Activated CD4-positive, CD25-positive, alpha-beta regulatory T cell treated with anti-CD3 and anti-CD28 coated beads, Interleukin-2, amount 50 U/mL, for 16 hours (primary cell): ENCODE results near the gene NUP37.
"Not testable (repeated sequence)": the region's sequence is repeated elsewhere in the genome, so short reads cannot be mapped to it uniquely, and the experiment has no call there.

Experiments used
- DNase-seq: peaks from one replicate; pipeline ENCODE4 v3.0.0-alpha.2; 2020; ENCODE audit warnings: low read depth, low spot score

The NUP37 gene

GRCh38 chr12:102119674-102120563, at the start of gene NUP37, which contains the start of gene PARPBP:
Gene NUP37, minus strand, starts transcription at chr12:102120114. Its CDS starts 1,596 bp downstream, at chr12:102118518.
Gene PARPBP, plus strand, starts transcription at chr12:102120183. Its CDS starts 3,706 bp downstream, at chr12:102123889.
- peak; percentile 84 for DNase-seq

DNA sequence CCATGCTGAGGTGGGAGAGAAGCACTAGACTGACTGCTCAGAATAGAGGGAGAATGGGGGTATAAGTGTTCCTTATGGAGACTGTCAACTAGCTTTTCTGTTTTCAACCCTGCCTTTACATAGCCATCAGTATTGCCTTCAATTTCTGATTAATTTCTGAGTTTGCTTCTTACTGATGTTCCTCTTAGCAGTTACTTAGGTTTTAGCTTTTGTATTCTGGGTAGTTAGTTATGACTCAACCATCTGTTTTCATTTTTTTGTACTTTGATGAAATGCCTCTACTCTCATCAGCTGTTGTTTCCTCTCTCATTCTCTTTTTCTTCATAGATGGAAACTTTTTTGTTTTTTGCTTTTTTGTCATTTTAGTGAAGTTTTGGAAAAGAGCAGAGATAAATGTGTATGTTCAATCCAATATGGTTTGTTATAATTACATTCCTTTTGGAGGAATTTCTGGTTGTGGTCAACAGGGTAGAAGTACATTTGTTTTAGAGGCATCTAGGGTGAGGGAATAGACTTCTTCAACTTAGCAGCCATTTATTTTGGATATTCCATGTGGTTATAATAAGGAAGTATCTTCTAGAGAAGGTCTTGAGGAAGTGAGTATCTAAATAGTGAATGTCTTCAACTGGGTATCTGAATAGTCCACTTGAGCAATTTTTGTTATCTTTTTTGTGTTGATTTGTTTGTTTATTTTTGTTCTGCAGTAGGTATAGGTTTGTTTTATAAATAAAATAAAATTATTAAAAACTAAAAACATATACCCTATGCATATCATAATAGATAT, 48.1 kb upstream of the NUP37 start:
- DNase-seq, result no peak

DNA sequence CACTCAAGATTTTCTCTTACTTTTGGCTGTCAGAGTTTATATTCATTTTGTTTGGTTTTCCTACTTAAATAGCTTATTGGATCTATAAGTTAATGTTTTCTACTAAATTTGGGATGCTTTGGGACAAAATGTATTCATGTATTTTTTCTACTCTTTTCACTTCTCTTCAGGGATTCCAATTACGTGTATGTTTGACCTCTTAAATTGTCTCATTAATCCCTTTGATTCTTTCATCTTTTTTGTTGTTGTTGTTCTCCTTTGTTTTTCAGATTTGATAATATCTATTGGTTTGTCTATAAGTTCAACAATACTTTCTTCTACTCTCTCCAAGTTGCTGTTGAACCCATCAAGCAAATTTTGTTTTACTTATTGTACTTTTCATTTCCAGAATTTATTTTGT, 43.5 kb upstream of the NUP37 start:
- no peak for DNase-seq

DNA sequence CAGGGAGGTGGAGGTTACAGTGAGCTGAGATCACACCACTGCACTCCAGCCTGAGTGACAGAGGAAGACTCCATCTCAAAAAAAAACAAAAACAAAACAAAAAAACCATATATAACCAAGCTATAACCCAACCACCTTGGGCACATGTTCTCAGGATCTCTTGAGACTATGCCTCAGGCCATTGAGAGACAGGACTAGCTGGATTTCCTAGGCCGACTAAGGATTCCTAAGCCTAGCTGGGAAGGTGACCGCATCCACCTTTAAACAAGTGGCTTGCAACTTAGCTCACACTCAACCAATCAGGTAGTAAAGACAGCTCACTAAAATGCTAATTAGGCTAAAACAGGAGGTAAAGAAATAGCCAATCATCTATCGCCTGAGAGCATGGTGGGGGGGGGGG, 35.3 kb upstream of the NUP37 start:
- not testable (repeated sequence) for DNase-seq

GRCh38 chr12:102147062-102147587, 27.2 kb upstream of the NUP37 start:
- DNase-seq, result not testable (repeated sequence)

DNA sequence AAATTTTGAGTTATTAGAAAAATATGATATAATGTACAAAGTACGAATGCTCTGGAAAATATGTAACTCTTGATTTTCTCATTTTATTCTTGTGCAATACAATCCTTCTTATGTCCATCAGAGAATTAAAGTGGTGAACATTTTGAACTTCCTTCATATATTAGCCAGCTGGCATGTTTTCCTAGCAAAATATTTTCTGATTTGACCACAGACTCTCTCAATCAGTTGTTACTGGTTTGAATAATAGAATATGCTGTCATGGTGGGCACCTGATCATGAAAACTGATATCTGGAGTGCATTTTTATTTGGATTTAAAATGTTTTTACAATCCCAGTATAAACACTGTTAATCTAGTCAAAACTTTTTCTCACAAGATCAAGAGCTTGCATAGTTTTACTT, 24.3 kb upstream of the NUP37 start:
- no peak for DNase-seq

GRCh38 chr12:102142866-102143373, 23.0 kb upstream of the NUP37 start:
- not testable (repeated sequence) for DNase-seq

DNA sequence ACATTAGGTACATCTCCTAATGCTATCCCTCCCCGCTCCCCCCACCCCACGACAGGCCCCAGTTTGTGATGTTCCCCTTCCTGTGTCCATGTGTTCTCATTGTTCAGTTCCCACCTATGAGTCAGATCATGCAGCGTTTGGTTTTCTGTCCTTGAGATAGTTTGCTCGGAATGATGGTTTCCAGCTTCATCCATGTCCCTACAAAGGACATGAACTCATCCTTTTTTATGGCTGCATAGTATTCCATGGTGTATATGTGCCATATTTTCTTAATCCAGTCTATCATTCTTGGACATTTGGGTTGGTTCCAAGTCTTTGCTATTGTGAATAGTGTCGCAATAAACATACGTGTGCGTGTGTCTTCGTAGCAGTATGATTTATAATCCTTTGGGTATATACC, 17.7 kb upstream of the NUP37 start:
- DNase-seq, result not testable (repeated sequence)

DNA sequence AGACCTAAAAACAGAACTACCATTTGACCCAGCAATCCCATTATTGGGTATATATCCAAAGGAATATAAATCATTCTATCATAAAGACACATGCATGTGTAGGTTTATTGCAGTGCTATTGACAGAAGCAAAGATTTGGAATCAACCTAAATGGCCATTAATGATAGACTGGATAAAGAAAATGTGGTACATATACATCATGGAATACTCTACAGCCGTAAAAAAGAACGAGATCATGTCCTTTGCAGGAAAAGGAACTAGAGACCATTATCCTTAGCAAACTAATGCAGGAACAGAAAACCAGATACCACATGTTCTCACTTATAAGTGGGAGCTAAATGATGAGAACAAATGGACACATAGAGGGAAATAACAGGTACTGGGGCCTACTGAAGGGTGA, 11.5 kb upstream of the NUP37 start:
- not testable (repeated sequence) for DNase-seq

DNA sequence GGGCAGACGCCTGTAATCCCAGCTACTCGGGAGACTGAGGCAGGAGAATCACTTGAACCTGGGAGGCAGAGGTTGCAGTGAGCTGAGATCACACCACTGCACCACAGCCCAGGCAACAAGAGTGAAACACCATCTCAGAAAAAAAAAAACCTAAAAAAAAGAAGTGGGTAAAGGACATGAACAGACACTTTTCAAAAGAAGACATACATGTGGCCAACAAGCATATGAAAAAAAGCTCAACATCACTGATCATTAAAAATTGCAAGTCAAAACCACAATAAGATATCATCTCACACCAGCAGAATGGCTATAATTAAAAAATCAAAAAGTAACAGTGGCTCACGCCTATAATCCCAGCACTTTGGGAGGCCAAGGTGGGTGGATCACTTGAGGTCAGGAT, 10.8 kb upstream of the NUP37 start:
- DNase-seq, result not testable (repeated sequence)

GRCh38 chr12:102121328-102121727, 1.4 kb upstream of the NUP37 start:
- DNase-seq, result not testable (repeated sequence)

GRCh38 chr12:102120886-102121285, 972 bp upstream of the NUP37 start:
- DNase-seq, result no peak

DNA sequence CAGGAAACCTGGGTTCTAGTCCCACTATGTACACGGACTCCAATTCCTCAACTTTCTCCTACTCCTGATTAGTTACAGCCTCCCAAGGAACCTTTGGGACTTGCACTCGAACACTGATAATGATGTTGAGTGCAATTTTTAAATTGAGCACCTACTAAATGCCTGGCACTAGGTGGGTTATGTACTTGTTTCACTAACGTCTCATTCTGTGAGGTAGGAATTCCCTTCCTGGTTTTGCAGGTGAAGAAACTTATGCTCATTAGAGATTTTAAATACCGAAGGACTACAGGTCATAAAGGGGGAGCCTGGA, 605 bp upstream of the NUP37 start:
- no peak for DNase-seq

GRCh38 chr12:102118874-102119273, 1.0 kb downstream of the NUP37 start:
- no peak for DNase-seq

DNA sequence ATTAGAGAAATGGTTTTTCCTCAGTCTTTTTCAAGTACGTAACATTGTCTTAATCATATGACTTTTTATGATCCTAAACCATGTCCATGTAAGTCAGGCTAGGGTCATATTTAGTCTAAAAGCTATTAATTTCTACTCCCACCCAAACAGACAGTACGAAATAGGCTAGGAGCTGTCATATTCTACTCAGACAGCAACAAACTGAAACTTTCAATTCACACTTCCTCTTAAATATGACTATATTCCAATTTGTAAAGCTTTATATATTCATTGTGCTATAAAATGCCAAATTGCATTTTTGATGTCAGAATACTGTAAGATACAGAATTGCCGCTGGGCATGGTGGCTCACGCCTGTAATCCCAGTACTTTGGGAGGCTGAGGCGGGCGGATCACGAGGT, 3.5 kb downstream of the NUP37 start:
- DNase-seq, result no peak

GRCh38 chr12:102114212-102114611, 5.7 kb downstream of the NUP37 start:
- no peak for DNase-seq

GRCh38 chr12:102110782-102111181, 9.1 kb downstream of the NUP37 start:
- DNase-seq, result no peak

DNA sequence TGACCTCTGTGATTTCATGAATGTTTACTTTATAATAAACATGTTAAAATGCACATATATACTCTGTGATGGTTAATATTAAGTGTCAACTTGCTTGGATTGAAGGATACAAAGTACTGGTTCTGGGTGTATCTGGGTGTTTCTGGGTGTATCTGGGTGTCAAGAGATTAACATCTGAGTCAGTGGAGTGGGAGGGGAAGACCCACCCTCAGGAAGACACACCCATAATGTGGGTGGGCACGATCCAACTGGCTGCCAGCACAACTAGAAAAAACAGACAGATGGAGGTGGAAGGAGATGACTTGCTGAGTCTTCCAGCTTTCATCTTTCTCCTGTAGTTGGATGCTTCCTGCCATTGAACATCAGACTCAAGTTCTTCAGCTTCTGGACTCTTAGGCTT, 11.9 kb downstream of the NUP37 start:
- DNase-seq, result no peak

- no peak for DNase-seq
These were observed 13.0 kb downstream of the NUP37 start for GRCh38 chr12:102106905-102107304.

GRCh38 chr12:102096855-102097254, 23.1 kb downstream of the NUP37 start:
- DNase-seq, result no peak

DNA sequence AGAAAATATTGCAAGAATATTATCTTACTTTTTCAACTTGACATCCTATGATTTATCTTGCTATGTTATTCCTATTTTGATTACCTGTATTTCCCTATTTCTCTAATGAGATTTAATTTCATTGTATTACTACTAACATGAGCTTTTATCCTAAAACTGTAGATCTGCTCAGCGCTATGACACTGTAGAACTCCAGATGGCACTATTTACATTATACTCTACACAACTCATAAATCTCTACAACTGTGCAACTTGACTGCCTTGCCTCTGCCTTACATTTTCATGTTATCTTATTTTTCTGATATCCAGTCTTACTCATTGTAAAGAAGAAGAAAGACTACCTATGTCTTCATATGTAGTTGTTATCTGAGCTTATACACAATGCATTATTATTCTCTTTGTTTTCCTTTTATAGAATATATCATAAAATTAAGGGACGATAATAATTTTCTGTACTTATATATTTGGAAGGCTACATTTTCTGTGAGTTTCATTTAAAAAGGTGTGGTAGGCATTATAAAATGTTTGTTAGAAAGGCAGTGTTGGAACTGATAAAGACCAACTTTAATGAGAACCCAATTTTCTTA, 24.1 kb downstream of the NUP37 start:
- DNase-seq, result no peak

DNA sequence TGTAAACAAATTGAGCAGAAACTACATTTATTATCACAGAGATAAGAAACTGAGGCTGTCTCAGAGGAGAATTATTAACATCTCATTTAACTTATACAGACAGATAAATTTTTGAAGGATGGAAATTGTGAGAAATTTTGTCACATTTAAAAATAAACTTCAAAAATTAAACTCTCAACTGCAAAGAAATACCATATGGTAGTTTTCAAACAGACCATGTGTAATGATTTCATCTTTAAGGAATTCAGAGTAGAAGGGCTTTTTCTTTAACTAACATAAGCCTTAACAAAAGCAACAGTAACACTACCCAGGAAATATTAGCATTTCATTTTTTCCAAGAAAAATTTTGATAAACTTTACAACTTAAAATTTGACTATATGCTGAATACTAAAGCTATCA, 26.6 kb downstream of the NUP37 start:
- DNase-seq, result no peak
